ENCODE results near the gene MCL1. TPM values are rescaled to one million over a fixed set of nuclear protein-coding genes. Genes with fewer than 3 reads are reported as not detected.

MCL1 gene
- total and polyA plus RNA-seq, 9 donors: 74.2 to 280 (median 145) TPM

DNA sequence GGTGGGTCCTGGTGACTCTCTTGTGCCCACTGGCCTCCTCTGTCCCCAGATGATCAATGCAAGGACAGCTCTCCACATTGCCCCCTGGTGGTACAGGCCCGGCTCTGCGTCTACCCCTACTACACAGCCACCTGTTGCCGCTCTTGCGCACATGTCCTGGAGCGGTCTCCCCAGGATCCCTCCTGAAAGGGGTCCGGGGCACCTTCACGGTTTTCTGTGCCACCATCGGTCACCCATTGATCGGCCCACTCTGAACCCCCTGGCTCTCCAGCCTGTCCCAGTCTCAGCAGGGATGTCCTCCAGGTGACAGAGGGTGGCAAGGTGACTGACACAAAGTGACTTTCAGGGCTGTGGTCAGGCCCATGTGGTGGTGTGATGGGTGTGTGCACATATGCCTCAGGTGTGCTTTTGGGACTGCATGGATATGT lies 19.4 kb downstream of the MCL1 start:
- TF ChIP-seq CTCF (IDR thresholded peaks at IDR 0.05) (peak; percentile 66 to 83 (median 79)), POLR2A (IDR thresholded peaks at IDR 0.05) (no peak), EP300 (IDR thresholded peaks at IDR 0.05) (no peak)
- WGBS, 3 donors: 40 to 54% (median 45%) methylated on average over 9 of the region's 9 CpGs
- no peaks in the 10 kb centered on the region for H3K9me3 ChIP-seq
- no peaks in the 10 kb centered on the region for H3K36me3 ChIP-seq
- H3K4me1 ChIP-seq (ENCODE audit: insufficient read depth): peaks cover 31% of the 10 kb centered on the region
- H3K4me3 ChIP-seq: no peak overlapping the region
- intact Hi-C loops (cut with DNase I): loop anchor here in 3 of 4 donors (5.0 kb wide), 3 partner anchors 62 to 412 kb away; partner anchors contain the start of genes CERS2 (in 1 of the 3) and ENSA (in 1 of the 3)
- peak; percentile 60 to 83 (median 74) for DNase-seq
- peak overlapping the region; percentile 96 to 99 for H3K27ac ChIP-seq
- H3K27me3 ChIP-seq: no peaks in the 10 kb centered on the region

GRCh38 chr1:150559656-150560010 lies 19.8 kb downstream of the MCL1 start:
- H3K27ac ChIP-seq: peak overlapping the region in 1 of 2 donors; percentile 99
- H3K9me3 ChIP-seq: no peaks in the 10 kb centered on the region
- no peaks in the 10 kb centered on the region for H3K27me3 ChIP-seq
- TF ChIP-seq POLR2A (IDR thresholded peaks at IDR 0.05) (no peak), EP300 (IDR thresholded peaks at IDR 0.05) (no peak), CTCF (IDR thresholded peaks at IDR 0.05) (no peak)
- DNase-seq: peak in 2 of 5 donors; percentile 50 to 51
- intact Hi-C loops (cut with DNase I): loop anchor here (5.0 to 10.0 kb wide), 6 partner anchors 63 to 413 kb away; partner anchors contain the start of genes ENSA (in 2 of the 4), CERS2 (in 1 of the 4) and GOLPH3L (in 1 of the 4)
- no peak overlapping the region for H3K4me3 ChIP-seq
- no peaks in the 10 kb centered on the region for H3K36me3 ChIP-seq
- WGBS, 3 donors: 68 to 73% (median 71%) methylated on average over 10 of the region's 10 CpGs
- H3K4me1 ChIP-seq (ENCODE audit: insufficient read depth): peaks cover 31% of the 10 kb centered on the region

DNA sequence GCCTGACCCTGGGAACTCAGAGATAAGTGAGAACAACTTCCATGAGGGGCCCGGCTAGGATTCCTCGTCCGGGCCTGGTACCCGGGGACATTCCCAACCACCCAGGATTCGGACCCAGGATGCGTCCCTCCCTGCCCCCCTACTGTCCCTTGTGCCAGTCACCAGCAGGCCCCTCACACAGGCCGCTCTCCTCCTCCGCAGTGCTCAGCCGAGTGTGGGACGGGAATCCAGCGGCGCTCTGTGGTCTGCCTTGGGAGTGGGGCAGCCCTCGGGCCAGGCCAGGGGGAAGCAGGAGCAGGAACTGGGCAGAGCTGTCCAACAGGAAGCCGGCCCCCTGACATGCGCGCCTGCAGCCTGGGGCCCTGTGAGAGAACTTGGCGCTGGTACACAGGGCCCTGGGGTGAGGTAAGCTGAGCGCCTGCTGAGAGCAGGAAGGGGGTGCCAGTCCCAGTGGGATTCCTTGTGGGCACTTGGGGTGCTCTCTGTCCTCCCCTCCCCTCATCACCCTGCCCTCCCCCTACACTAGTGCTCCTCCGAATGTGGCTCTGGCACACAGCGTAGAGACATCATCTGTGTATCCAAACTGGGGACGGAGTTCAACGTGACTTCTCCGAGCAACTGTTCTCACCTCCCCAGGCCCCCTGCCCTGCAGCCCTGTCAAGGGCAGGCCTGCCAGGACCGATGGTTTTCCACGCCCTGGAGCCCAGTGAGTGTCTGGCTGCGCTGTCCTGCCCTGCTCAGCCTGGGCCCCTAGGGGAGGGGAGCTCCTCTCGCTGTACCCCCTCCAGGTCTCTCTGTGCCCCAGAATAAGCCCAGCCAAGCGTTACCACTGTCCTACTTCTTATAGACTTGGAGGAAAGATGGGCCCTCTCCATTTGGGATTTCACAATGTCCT lies 20.4 kb downstream of the MCL1 start:
- no peaks in the 10 kb centered on the region for H3K27me3 ChIP-seq
- peak overlapping the region; percentile 22 for H3K4me3 ChIP-seq
- intact Hi-C loops (cut with DNase I): loop anchor here in 3 of 4 donors (10.0 kb wide), 3 partner anchors 66 to 256 kb away; partner anchors contain the start of genes ENSA (in 1 of the 3) and GOLPH3L (in 1 of the 3)
- H3K36me3 ChIP-seq: no peaks in the 10 kb centered on the region
- WGBS, 3 donors: 70 to 73% (median 71%) methylated on average over 28 of the region's 28 CpGs
- H3K4me1 ChIP-seq (ENCODE audit: insufficient read depth): peaks cover 28% of the 10 kb centered on the region
- peak; percentile 56 to 71 (median 61) for DNase-seq
- H3K9me3 ChIP-seq: no peaks in the 10 kb centered on the region
- TF ChIP-seq POLR2A (IDR thresholded peaks at IDR 0.05): no peak
- peak overlapping the region; percentile 27 to 99 for H3K27ac ChIP-seq

DNA sequence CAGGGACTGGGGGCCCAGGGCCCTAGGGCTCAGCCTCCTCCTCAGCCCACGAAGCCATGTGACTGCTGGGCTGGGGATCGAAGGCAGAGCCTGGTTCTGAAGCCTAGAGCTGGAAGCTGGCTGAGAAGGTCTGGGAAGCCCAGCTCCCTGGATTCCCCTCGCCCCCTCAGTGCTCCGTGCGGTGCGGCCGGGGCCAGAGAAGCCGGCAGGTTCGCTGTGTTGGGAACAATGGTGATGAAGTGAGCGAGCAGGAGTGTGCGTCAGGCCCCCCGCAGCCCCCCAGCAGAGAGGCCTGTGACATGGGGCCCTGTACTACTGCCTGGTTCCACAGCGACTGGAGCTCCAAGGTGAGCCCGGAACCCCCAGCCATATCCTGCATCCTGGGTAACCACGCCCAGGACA lies 21.1 kb downstream of the MCL1 start:
- Histone ChIP-seq H3K27ac (peak overlapping the region; percentile 27 to 99), H3K4me3 (peak overlapping the region; percentile 22), H3K36me3 (no peaks in the 10 kb centered on the region), H3K27me3 (no peaks in the 10 kb centered on the region), H3K4me1 (ENCODE audit: insufficient read depth) (peaks cover 22% of the 10 kb centered on the region), H3K9me3 (no peaks in the 10 kb centered on the region)
- intact Hi-C loops (cut with DNase I): loop anchor here in 3 of 4 donors (10.0 kb wide), 3 partner anchors 66 to 256 kb away; partner anchors contain the start of genes ENSA (in 1 of the 3) and GOLPH3L (in 1 of the 3)
- 62 to 72% (median 72%) methylated on average over 15 of the region's 15 CpGs for WGBS, 3 donors
- TF ChIP-seq POLR2A (IDR thresholded peaks at IDR 0.05) (no peak), EP300 (IDR thresholded peaks at IDR 0.05) (no peak), CTCF (IDR thresholded peaks at IDR 0.05) (no peak)
- peak in 1 of 5 donors; percentile 33 for DNase-seq

Measured in ovary (tissue), 9 donors.